ENCODE results near the gene NFKBIE.

Gene NFKBIE

GRCh38 chr6:44260011-44260410 lies 5.3 kb downstream of the NFKBIE start:
- no peak for DNase-seq (ENCODE audit: low read depth in 1 of 2, low spot score in 1 of 2)

- DNase-seq (ENCODE audit: low read depth in 1 of 2, low spot score in 1 of 2), result no peak
Measured at GRCh38 chr6:44258921-44259320, 6.4 kb downstream of the NFKBIE start.

DNA sequence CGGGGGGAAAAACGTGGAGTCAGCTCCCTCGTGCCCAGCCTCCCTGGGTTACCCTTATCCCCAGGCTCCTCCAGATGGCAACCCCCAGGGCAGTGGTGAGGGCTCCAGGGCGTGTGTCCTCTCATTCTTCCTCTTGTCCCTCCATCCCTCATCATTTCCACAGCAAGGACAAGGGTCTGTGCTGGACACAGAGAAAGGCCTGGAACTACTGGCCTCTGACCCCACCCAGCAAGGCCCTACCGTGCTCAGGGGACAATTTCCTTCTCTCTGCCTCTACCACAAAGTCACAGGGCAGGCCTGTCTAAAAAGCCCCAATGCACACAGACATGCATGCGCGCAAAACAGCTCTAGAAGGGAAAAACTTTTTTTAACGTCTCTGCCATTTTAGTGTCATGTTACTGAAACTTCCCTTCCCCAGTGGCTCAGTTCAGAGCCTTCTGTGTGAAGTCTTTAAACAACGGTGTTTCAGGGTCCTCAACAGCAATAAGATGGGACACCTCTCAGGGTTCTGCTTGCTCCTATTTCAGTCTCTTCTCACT lies 7.0 kb downstream of the NFKBIE start:
- no peak for DNase-seq (ENCODE audit: low read depth in 1 of 2, low spot score in 1 of 2)

GRCh38 chr6:44257753-44258324 lies 7.5 kb downstream of the NFKBIE start:
- no peak for DNase-seq (ENCODE audit: low read depth in 1 of 2, low spot score in 1 of 2)

- DNase-seq (ENCODE audit: low read depth in 1 of 2, low spot score in 1 of 2), result peak in 1 of 2 donors; percentile 46
Measured at GRCh38 chr6:44257025-44257752, 8.2 kb downstream of the NFKBIE start, which contains the start of gene SLC35B2. Gene SLC35B2 (minus strand): TSS chr6:44257528. CDS start chr6:44257410, 118 bp downstream.

DNA sequence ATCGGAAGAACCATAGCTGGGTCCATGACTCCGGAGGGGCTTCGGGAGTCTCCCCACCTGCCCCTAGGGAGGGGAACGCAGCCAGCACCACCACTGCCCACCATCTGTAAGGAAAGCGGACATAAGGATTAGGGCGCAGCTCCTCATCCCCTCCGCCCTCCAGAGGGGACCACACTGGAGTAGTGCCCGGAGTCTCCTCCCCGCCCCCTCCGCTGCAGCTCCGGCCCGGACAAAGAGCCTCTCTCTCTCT lies 8.7 kb downstream of the NFKBIE start:
- DNase-seq (ENCODE audit: low read depth in 1 of 2, low spot score in 1 of 2), result no peak

GRCh38 chr6:44255871-44256774 lies 9.2 kb downstream of the NFKBIE start:
- DNase-seq (ENCODE audit: low read depth in 1 of 2, low spot score in 1 of 2), result no peak

DNA sequence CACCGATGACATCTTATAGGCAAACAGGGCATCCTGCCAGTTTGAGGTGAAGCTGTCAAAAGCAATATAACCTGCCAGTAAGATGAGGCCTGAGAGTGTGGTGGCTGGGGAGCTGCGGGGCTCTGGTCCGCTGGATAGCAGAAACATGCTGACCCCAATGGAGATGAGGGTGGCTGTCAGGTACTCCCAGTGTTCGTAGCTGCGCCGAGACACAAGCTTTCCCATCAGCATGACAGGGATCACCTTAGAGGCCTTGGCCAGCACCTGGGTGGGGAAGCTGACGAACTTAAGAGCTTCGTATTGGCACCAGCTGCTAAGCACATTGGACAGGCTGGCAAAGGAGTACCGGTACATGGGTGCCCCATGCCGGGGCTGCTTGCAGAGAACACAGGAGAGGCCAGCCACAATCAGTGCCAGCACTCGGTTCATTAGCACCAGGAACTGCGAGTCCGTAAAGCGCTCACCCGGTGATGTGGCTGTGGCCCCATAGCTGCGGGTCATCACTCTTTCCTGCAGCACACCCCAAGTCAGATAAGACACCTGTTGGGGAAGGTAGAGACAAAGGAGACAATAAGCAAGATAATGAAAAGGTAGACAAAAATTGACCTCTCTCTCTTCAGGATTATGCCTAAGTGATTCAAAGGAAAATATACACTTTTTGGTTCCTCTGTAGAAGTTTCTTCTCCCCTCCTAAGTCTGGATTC lies 10.1 kb downstream of the NFKBIE start:
- DNase-seq (ENCODE audit: low read depth in 1 of 2, low spot score in 1 of 2), result peak in 1 of 2 donors; percentile 39

DNA sequence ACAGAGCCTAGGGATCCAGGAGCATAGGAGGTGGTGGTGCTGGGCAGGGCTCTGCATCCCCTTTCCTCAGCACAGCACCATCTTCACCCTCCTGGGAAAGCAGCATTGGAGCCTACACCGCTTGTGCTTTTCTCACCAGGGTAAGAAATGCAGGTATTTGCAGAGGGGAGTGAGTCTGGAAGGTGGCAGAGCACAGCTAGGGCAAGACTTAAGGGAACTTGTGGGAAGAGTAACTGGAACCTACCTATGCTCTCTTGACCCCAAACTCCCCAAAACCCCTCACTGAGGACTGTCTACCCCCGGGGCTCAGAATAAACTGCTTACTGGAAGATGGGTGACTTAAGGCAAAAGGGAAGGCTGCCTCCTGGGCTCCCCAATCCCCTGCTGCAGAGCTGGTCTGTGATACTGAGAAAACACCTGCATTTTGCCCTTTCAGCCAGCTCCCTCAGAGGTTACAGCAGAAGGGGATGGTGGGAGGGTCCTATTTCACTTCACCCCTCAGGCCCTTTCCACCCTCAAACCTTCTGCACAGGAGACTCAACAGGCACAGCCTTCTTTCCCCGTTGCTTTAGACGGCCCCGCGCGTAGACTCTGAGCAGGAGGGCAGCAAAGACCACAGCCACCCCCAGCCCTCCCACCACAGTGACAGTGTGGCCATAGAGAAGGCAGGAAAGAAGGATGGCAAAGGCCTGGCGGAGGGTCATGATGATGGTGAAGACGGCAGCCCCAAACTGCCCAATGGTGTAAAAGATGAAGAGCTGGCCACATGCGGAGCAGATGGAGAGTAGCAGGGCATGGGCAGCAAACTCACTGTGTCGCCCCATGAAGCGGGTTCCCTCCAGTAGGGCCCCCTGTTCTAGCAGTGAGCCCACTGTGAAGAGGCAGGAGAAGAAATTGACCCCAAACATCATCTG lies 10.9 kb downstream of the NFKBIE start:
- DNase-seq (ENCODE audit: low read depth in 1 of 2, low spot score in 1 of 2), result no peak

DNA sequence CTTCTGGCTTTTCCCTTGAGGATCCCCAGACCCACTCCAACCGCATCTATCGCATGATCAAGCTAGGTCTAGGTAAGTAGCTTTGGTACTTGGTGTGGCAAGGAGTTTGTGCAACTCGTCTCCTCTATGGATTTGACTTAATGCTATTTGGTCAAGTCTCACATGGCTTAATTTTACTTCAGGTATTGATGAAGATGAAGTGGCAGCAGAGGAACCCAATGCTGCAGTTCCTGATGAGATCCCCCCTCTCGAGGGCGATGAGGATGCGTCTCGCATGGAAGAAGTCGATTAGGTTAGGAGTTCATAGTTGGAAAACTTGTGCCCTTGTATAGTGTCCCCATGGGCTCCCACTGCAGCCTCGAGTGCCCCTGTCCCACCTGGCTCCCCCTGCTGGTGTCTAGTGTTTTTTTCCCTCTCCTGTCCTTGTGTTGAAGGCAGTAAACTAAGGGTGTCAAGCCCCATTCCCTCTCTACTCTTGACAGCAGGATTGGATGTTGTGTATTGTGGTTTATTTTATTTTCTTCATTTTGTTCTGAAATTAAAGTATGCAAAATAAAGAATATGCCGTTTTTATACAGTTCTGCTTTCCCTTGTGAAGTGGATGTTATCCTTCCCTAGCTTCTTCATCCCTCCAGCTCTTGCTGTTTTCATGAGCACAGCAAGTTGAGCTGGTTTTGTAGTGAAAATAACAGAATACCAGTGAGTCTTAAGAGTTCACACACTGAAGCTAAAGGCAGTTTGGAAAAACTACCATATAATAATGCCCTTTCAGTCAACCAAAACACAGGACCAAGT lies 11.8 kb downstream of the NFKBIE start:
- DNase-seq (ENCODE audit: low read depth in 1 of 2, low spot score in 1 of 2), result no peak

DNA sequence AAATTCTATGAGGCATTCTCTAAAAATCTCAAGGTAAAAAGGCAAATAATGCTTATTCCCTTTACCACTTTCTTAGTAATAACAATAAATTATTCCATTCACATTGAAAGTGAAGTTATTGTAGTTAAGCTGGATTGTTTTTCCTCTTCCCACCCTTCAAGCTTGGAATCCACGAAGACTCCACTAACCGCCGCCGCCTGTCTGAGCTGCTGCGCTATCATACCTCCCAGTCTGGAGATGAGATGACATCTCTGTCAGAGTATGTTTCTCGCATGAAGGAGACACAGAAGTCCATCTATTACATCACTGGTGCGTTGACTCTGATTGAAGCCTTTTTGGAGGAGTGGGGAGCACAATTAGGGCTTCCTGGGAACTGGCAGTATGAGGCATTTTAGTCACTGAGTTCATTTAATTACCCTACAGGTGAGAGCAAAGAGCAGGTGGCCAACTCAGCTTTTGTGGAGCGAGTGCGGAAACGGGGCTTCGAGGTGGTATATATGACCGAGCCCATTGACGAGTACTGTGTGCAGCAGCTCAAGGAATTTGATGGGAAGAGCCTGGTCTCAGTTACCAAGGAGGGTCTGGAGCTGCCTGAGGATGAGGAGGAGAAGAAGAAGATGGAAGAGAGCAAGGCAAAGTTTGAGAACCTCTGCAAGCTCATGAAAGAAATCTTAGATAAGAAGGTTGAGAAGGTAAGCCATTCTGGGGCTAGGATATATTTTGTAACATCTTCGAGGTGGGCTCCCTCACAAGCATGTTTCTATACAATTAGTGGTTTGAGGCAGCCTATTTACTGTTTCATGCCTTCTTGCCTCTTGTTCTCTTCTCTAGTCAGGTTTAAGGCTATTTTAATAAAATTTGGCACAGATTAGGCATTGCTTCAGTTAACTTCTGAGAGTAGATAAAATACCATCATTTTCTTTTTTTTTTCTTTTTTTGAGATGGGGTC lies 13.5 kb downstream of the NFKBIE start:
- DNase-seq (ENCODE audit: low read depth in 1 of 2, low spot score in 1 of 2), result no peak

- no peak for DNase-seq (ENCODE audit: low read depth in 1 of 2, low spot score in 1 of 2)
Measured at GRCh38 chr6:44250718-44251123, 14.6 kb downstream of the NFKBIE start.

DNA sequence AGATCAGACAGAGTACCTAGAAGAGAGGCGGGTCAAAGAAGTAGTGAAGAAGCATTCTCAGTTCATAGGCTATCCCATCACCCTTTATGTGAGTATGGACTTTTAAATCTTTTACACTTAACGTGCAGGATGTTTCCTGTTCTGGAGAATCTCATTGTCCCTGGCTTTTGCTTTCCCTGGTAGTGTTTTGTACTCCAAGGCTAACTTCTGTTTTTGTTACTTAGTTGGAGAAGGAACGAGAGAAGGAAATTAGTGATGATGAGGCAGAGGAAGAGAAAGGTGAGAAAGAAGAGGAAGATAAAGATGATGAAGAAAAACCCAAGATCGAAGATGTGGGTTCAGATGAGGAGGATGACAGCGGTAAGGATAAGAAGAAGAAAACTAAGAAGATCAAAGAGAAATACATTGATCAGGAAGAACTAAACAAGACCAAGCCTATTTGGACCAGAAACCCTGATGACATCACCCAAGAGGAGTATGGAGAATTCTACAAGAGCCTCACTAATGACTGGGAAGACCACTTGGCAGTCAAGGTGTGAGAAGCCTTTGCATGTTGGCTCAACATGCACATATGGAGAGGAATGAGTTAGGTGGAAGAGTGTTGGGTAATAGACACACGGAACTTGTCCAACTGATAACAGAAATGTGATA lies 15.2 kb downstream of the NFKBIE start:
- DNase-seq (ENCODE audit: low read depth in 1 of 2, low spot score in 1 of 2), result no peak

- DNase-seq (ENCODE audit: low read depth in 1 of 2, low spot score in 1 of 2), result no peak
Measured at GRCh38 chr6:44249082-44249748, 16.1 kb downstream of the NFKBIE start.

- DNase-seq (ENCODE audit: low read depth in 1 of 2, low spot score in 1 of 2), result no peak
Measured at GRCh38 chr6:44248579-44248978, 16.8 kb downstream of the NFKBIE start.

- DNase-seq (ENCODE audit: low read depth in 1 of 2, low spot score in 1 of 2), result peak; percentile 84
Measured at GRCh38 chr6:44247338-44248302, 17.7 kb downstream of the NFKBIE start.
